ENCODE results near the gene GUCY1B1. TPM values are rescaled to one million over a fixed set of nuclear protein-coding genes. Genes with fewer than 3 reads are reported as not detected.

GUCY1B1 gene
- polyA plus RNA-seq, 1 donor (not counting 4 experiments of a cell fraction or from before 2014, with no cell fraction given) = 0.05 TPM

DNA sequence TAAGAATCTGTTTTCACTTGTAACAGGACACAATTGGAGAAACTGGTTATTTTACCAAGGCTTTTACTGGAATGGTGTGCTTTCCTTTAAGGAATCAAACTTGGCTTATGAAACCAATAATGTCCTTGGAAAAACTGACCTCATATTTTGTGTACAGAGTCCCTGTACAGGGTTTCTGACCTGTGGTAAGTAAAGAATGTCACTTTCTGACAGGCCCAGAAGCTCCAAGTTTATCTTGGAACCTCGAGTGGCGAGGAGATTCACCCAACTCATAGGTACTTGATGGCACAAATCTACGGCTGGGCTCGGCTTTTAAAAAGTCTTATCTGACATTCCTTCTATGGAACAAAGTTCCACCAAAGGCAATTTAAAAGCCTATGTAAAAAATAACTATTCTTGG is 90.2 kb downstream of the GUCY1B1 start:
- Histone ChIP-seq H3K27ac (ENCODE audit: control insufficient read depth, insufficient read depth, low read length) (no peak overlapping the region), H3K9me1 (ENCODE audit: control insufficient read depth, extremely low read depth, insufficient read depth, low read length) (no peaks in the 10 kb centered on the region), H2AFZ (ENCODE audit: control insufficient read depth, low read length) (no peak overlapping the region), H4K20me1 (ENCODE audit: control insufficient read depth, extremely low read depth, insufficient read depth, low read length) (no peaks in the 10 kb centered on the region), H3K4me2 (ENCODE audit: control insufficient read depth, extremely low read depth, insufficient read depth, low read depth, low read length) (no peak overlapping the region), H3K4me1 (ENCODE audit: control insufficient read depth, extremely low read depth, insufficient read depth, low read length) (no peaks in the 10 kb centered on the region), H3K9me3 (ENCODE audit: control insufficient read depth, low read depth, low read length) (no peaks in the 10 kb centered on the region), H3K9ac (ENCODE audit: control insufficient read depth, extremely low read depth, insufficient read depth, low read length) (no peak overlapping the region), H3K27me3 (ENCODE audit: control insufficient read depth, extremely low read depth, insufficient read depth, low read length) (no peaks in the 10 kb centered on the region), H3K36me3 (ENCODE audit: control insufficient read depth in 2 of 2, extremely low read depth in 1 of 2, insufficient read depth in 2 of 2, low read length in 2 of 2) (no peaks in the 10 kb centered on the region), H3K4me3 (ENCODE audit: control insufficient read depth in 2 of 3, extremely low read depth in 1 of 3, insufficient read depth in 2 of 3, low read depth in 1 of 3, low read length in 3 of 3) (no peak overlapping the region), H3K79me2 (ENCODE audit: control insufficient read depth, insufficient read depth, low read length) (no peaks in the 10 kb centered on the region)
- dilution Hi-C loops (cut with MboI; ENCODE audit: extremely low pct_ligation_motif_present, low sequenced_read_pairs) = no loop called here
- DNase-seq (ENCODE audit: low read depth, low spot score) (no peak), FAIRE-seq (no peak)
- no peak for TF ChIP-seq EZH2 (IDR thresholded peaks at IDR 0.05; ENCODE audit: low read length)
- TF ChIP-seq, protein P1, sequence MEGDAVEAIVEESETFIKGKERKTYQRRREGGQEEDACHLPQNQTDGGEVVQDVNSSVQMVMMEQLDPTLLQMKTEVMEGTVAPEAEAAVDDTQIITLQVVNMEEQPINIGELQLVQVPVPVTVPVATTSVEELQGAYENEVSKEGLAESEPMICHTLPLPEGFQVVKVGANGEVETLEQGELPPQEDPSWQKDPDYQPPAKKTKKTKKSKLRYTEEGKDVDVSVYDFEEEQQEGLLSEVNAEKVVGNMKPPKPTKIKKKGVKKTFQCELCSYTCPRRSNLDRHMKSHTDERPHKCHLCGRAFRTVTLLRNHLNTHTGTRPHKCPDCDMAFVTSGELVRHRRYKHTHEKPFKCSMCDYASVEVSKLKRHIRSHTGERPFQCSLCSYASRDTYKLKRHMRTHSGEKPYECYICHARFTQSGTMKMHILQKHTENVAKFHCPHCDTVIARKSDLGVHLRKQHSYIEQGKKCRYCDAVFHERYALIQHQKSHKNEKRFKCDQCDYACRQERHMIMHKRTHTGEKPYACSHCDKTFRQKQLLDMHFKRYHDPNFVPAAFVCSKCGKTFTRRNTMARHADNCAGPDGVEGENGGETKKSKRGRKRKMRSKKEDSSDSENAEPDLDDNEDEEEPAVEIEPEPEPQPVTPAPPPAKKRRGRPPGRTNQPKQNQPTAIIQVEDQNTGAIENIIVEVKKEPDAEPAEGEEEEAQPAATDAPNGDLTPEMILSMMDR (optimal IDR thresholded peaks at IDR 0.05 in 1 of 3, IDR thresholded peaks at IDR 0.05 in 1 of 3, conservative IDR thresholded peaks at IDR 0.05 in 1 of 3; ENCODE audit: extremely low read depth in 1 of 3, insufficient read depth in 2 of 3, low read length in 3 of 3) = no peak

DNA sequence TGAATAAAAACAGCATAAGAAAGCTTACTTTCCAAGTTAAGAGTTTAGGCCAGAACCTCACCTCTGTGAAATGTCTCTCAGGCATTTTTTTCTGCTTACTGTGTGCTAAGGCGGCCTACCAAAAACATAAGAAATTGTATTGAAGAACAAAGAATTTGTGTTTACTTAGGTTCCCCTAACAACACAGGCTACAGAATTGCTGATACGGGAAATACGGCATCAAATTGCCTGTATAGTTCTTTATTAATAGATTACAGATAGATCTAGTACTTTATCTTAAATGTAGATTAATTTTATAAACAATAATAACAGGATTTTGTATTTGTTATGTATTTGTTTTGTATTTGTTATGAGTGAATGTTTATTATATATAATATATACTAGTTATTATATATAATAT is 94.4 kb downstream of the GUCY1B1 start:
- H3K79me2 ChIP-seq (ENCODE audit: control insufficient read depth, insufficient read depth, low read length) = no peaks in the 10 kb centered on the region
- no peaks in the 10 kb centered on the region for H3K27me3 ChIP-seq (ENCODE audit: control insufficient read depth, extremely low read depth, insufficient read depth, low read length)
- H3K9me3 ChIP-seq (ENCODE audit: control insufficient read depth, low read depth, low read length) = no peaks in the 10 kb centered on the region
- H3K4me1 ChIP-seq (ENCODE audit: control insufficient read depth, extremely low read depth, insufficient read depth, low read length) = no peaks in the 10 kb centered on the region
- dilution Hi-C loops (cut with MboI; ENCODE audit: extremely low pct_ligation_motif_present, low sequenced_read_pairs) = no loop called here
- no peak overlapping the region for H3K27ac ChIP-seq (ENCODE audit: control insufficient read depth, insufficient read depth, low read length)
- no peaks in the 10 kb centered on the region for H4K20me1 ChIP-seq (ENCODE audit: control insufficient read depth, extremely low read depth, insufficient read depth, low read length)
- TF ChIP-seq EZH2 (IDR thresholded peaks at IDR 0.05; ENCODE audit: low read length) = no peak
- TF ChIP-seq, protein P1 (optimal IDR thresholded peaks at IDR 0.05 in 1 of 3, IDR thresholded peaks at IDR 0.05 in 1 of 3, conservative IDR thresholded peaks at IDR 0.05 in 1 of 3; ENCODE audit: extremely low read depth in 1 of 3, insufficient read depth in 2 of 3, low read length in 3 of 3) = no peak
- FAIRE-seq (no peak), DNase-seq (ENCODE audit: low read depth, low spot score) (no peak)
- H3K4me3 ChIP-seq (ENCODE audit: control insufficient read depth in 2 of 3, extremely low read depth in 1 of 3, insufficient read depth in 2 of 3, low read depth in 1 of 3, low read length in 3 of 3) = no peak overlapping the region
- H3K9me1 ChIP-seq (ENCODE audit: control insufficient read depth, extremely low read depth, insufficient read depth, low read length) = no peaks in the 10 kb centered on the region
- no peak overlapping the region for H2AFZ ChIP-seq (ENCODE audit: control insufficient read depth, low read length)
- H3K36me3 ChIP-seq (ENCODE audit: control insufficient read depth in 2 of 2, extremely low read depth in 1 of 2, insufficient read depth in 2 of 2, low read length in 2 of 2) = no peaks in the 10 kb centered on the region
- no peak overlapping the region for H3K9ac ChIP-seq (ENCODE audit: control insufficient read depth, extremely low read depth, insufficient read depth, low read length)
- H3K4me2 ChIP-seq (ENCODE audit: control insufficient read depth, extremely low read depth, insufficient read depth, low read depth, low read length) = no peak overlapping the region
